ENCODE measurements around the gene FARS2. TPM values are rescaled to one million over a fixed set of nuclear protein-coding genes. Genes with fewer than 3 reads are reported as not detected.

The FARS2 gene
- total RNA-seq, 1 donor from 2014 or later: 27.4 TPM

GRCh38 chr6:5378331-5378730 is 117.0 kb downstream of the FARS2 start:
- no peak for DNase-seq (ENCODE audit: low spot score)

GRCh38 chr6:5379647-5380242 is 118.4 kb downstream of the FARS2 start:
- DNase-seq (ENCODE audit: low spot score): no peak

GRCh38 chr6:5383856-5384255 is 122.5 kb downstream of the FARS2 start:
- no peak for DNase-seq (ENCODE audit: low spot score)

GRCh38 chr6:5384276-5384675 is 123.0 kb downstream of the FARS2 start:
- DNase-seq (ENCODE audit: low spot score): no peak

GRCh38 chr6:5388326-5388725 is 127.0 kb downstream of the FARS2 start:
- no peak for DNase-seq (ENCODE audit: low spot score)

- no peak for DNase-seq (ENCODE audit: low spot score)
Measured at GRCh38 chr6:5389086-5389745, 127.9 kb downstream of the FARS2 start.

GRCh38 chr6:5390177-5390576 is 128.9 kb downstream of the FARS2 start:
- no peak for DNase-seq (ENCODE audit: low spot score)

- DNase-seq (ENCODE audit: low spot score): no peak
Measured at GRCh38 chr6:5394280-5394679, 133.0 kb downstream of the FARS2 start.

GRCh38 chr6:5395719-5396118 is 134.4 kb downstream of the FARS2 start:
- DNase-seq (ENCODE audit: low spot score): no peak

GRCh38 chr6:5398530-5398929 is 137.2 kb downstream of the FARS2 start:
- no peak for DNase-seq (ENCODE audit: low spot score)

- DNase-seq (ENCODE audit: low spot score): no peak
Measured at GRCh38 chr6:5399391-5399790, 138.1 kb downstream of the FARS2 start.

- DNase-seq (ENCODE audit: low spot score): no peak
Measured at GRCh38 chr6:5401845-5402738, 140.8 kb downstream of the FARS2 start.

- no peak for DNase-seq (ENCODE audit: low spot score)
Measured at GRCh38 chr6:5403076-5403475, 141.8 kb downstream of the FARS2 start.

GRCh38 chr6:5403609-5404008 is 142.3 kb downstream of the FARS2 start:
- no peak for DNase-seq (ENCODE audit: low spot score)

GRCh38 chr6:5405976-5406375 is 144.7 kb downstream of the FARS2 start:
- no peak for DNase-seq (ENCODE audit: low spot score)

GRCh38 chr6:5411414-5411813 is 150.1 kb downstream of the FARS2 start:
- DNase-seq (ENCODE audit: low spot score): no peak

GRCh38 chr6:5412017-5412416 is 150.7 kb downstream of the FARS2 start:
- no peak for DNase-seq (ENCODE audit: low spot score)

- no peak for DNase-seq (ENCODE audit: low spot score)
Measured at GRCh38 chr6:5412663-5413062, 151.3 kb downstream of the FARS2 start.

- no peak for DNase-seq (ENCODE audit: low spot score)
Measured at GRCh38 chr6:5416250-5416649, 154.9 kb downstream of the FARS2 start.

GRCh38 chr6:5422321-5422915 is 161.1 kb downstream of the FARS2 start:
- no peak for DNase-seq (ENCODE audit: low spot score)

- no peak for DNase-seq (ENCODE audit: low spot score)
Measured at GRCh38 chr6:5423251-5423650, 161.9 kb downstream of the FARS2 start.

- no peak for DNase-seq (ENCODE audit: low spot score)
Measured at GRCh38 chr6:5424726-5425125, 163.4 kb downstream of the FARS2 start.
